Stomach (tissue), 9 donors: ENCODE measurements around the gene EIF4E1B. TPM values are rescaled to one million over a fixed set of nuclear protein-coding genes. Genes with fewer than 3 reads are reported as not detected.

ENCODE experiments used
- DNase-seq, 2 donors: peaks; one replicate each; pipeline versions ENCODE4 v3.0.0 to v3.0.0-alpha.2; 2013 to 2019
- H3K27ac ChIP-seq, 5 donors: fragments of 200-600 bp in 4 of 5; sonication (generic) in 4 of 5; one replicate each; pipeline ENCODE4 v1.5.1; 2013 to 2019; ENCODE audit warnings: mild to moderate bottlenecking in 1 of 5, moderate library complexity in 1 of 5
- H3K27me3 ChIP-seq, 3 donors: fragments of 200-600 bp; sonication (generic); one replicate each; pipeline ENCODE4 v1.5.1; 2017 to 2019; ENCODE audit warnings: mixed run types in 1 of 3
- H3K36me3 ChIP-seq, 4 donors: fragments of 200-600 bp; sonication (generic); 1 replicate in 3 of 4; 2 replicates in 1 of 4; pipeline ENCODE4 v1.5.1; 2016 to 2019
- H3K4me1 ChIP-seq, 4 donors: fragments of 200-600 bp; sonication (generic); one replicate each; pipeline ENCODE4 v1.5.1; 2016 to 2019
- H3K4me3 ChIP-seq, 4 donors: fragments of 200-600 bp; sonication (generic) in 3 of 4; one replicate each; pipeline ENCODE4 v1.5.1; 2016 to 2019; ENCODE audit warnings: mild to moderate bottlenecking in 1 of 4
- H3K9me3 ChIP-seq, 4 donors: fragments of 200-600 bp; sonication (generic); one replicate each; pipeline ENCODE4 v1.5.1; 2016 to 2019
- CTCF ChIP-seq, 7 experiments: fragments of 450-650 bp in 4 of 7; fragments of 200-600 bp in 3 of 7; sonication (generic) in 3 of 7; IDR thresholded peaks; one replicate each; pipeline ENCODE4 v1.5.1; 2016 to 2019; ENCODE audit warnings: antibody characterized with exemption in 7 of 7, control low read depth in 2 of 7, mild to moderate bottlenecking in 1 of 7
- EP300 ChIP-seq: sonication (generic); formaldehyde crosslinking; IDR thresholded peaks from one replicate; pipeline ENCODE4 v1.6.1; 2017; ENCODE audit warnings: antibody characterized with exemption
- POLR2A ChIP-seq, 4 donors: fragments of 450-650 bp; IDR thresholded peaks; one replicate each; pipeline ENCODE4 v1.6.1; 2016; ENCODE audit warnings: antibody characterized with exemption in 4 of 4, control low read depth in 2 of 4, mild to moderate bottlenecking in 1 of 4, moderate library complexity in 1 of 4
- POLR2AphosphoS5 ChIP-seq, 3 donors: sonication (generic); formaldehyde crosslinking; IDR thresholded peaks; one replicate each; pipeline ENCODE4 v1.6.1; 2016; ENCODE audit warnings: antibody characterized with exemption in 3 of 3
- WGBS, 5 donors: extraction: QIAGEN DNeasy Blood & Tissue Kit in 3 of 5; methylation state at CpG; one replicate each; pipeline versions ENCODE4 v1.1.5 to v1.1.7; 2013 to 2018; 5-methylcytosine and 5-hydroxymethylcytosine counted together
- intact Hi-C: fragments of 100-400 bp; cut with DNase I; formaldehyde crosslinking; loops from one replicate; pipeline ENCODE4 v1.15.1; 2023; ENCODE audit warnings: low total_unique reads
- polyA plus RNA-seq, 3 donors: library from polyadenylated mRNA; stranded (reverse); fragments of 200-250 nt; gene quantifications; one replicate each; pipeline ENCODE4 v1.2.3, GENCODE V29; 2013
- total RNA-seq, 5 donors: library from RNA; depleted of rRNA; stranded (reverse); fragments of >200 nt; gene quantifications; one replicate each; pipeline versions ENCODE4 v1.1.0 to v1.2.3, GENCODE V29; 2014 to 2016
- donor health status: healthy with polysubstance abuse.
- donor health status: Bipolar disorder and iron deficiency.
- donor health status: healthy.

The EIF4E1B gene
- total and polyA plus RNA-seq, 8 donors = not detected

DNA sequence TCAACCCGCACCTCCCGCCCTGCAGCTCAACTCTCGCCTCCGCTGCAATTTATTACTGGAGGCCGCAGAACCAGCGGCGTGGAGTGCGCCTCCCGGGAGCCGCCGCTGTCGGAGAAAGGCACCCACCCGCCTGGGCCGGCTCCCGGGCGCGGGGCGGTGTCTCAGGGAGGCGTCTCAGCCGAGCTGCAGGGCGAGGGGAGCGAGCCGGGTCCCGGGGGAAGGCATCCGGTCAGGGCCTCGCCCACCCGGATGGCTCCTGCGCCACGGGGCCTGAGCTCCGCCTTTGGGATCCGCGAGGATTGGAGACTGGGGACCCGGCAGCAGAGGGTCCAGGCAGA, 49.7 kb downstream of the EIF4E1B start:
- TF ChIP-seq CTCF (IDR thresholded peaks at IDR 0.05) (no peak), POLR2A (IDR thresholded peaks at IDR 0.05) (no peak), POLR2AphosphoS5 (IDR thresholded peaks at IDR 0.05) (no peak), EP300 (no peak)
- intact Hi-C loops = no loop called here
- H3K4me1 ChIP-seq = peaks cover 0 to 8% (median 3%) of the 10 kb centered on the region in 4 donors
- no peak for DNase-seq
- no peak overlapping the region for H3K4me3 ChIP-seq
- H3K36me3 ChIP-seq = no peaks in the 10 kb centered on the region
- H3K27me3 ChIP-seq = peaks cover 10 to 74% (median 34%) of the 10 kb centered on the region in 3 donors
- H3K27ac ChIP-seq = no peak overlapping the region
- 5 to 8% (median 5%) methylated on average over 7 to 33 of the region's 33 CpGs for WGBS, 5 donors
- peaks cover 0 to 13% (median 10%) of the 10 kb centered on the region in 4 donors for H3K9me3 ChIP-seq

DNA sequence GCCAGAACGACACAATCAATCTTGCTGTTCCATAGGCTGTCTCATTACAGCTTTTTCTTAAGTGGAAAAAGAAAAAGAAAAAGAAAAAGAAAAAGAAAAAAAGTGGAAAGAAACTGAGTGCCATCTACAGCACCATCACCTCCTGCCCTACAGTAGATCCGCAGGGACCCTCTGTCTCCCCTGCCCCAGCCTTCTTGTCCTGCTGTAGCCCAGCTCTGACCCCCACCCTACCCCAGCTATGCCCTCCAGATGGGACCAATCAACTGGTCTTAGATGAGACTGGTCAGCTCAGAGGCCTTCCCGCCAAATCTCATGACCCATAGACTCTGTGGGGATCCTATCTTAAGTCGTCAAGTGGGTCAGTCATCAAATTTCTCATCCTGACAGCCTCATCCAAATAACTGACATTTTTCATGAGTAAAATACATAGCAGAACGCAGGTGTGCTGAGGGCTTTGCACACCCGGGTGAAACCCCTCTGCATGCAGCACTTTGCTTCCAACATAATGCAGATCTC, 51.6 kb downstream of the EIF4E1B start:
- DNase-seq = no peak
- Histone ChIP-seq H3K27me3 (peaks cover 10 to 74% (median 34%) of the 10 kb centered on the region in 3 donors), H3K9me3 (peaks cover 0 to 20% (median 11%) of the 10 kb centered on the region in 4 donors), H3K4me1 (peaks cover 0 to 8% (median 3%) of the 10 kb centered on the region in 4 donors), H3K4me3 (no peak overlapping the region), H3K36me3 (no peaks in the 10 kb centered on the region), H3K27ac (no peak overlapping the region)
- intact Hi-C loops = no loop called here
- WGBS, 5 donors = 49 to 69% (median 65%) methylated on average over 6 of the region's 6 CpGs
- TF ChIP-seq EP300 (no peak), POLR2A (IDR thresholded peaks at IDR 0.05) (no peak), CTCF (IDR thresholded peaks at IDR 0.05) (no peak), POLR2AphosphoS5 (IDR thresholded peaks at IDR 0.05) (no peak)

- Histone ChIP-seq H3K36me3 (no peaks in the 10 kb centered on the region), H3K9me3 (peaks cover 0 to 33% (median 20%) of the 10 kb centered on the region in 4 donors), H3K4me3 (no peak overlapping the region), H3K27ac (no peak overlapping the region), H3K4me1 (peaks cover 0 to 4% (median 1%) of the 10 kb centered on the region in 4 donors), H3K27me3 (peaks cover 7 to 77% (median 26%) of the 10 kb centered on the region in 3 donors)
- no peak for TF ChIP-seq POLR2A (IDR thresholded peaks at IDR 0.05)
- TF ChIP-seq EP300 = no peak
- TF ChIP-seq CTCF (IDR thresholded peaks at IDR 0.05) = no peak
- no peak for TF ChIP-seq POLR2AphosphoS5 (IDR thresholded peaks at IDR 0.05)
- DNase-seq = no peak
- intact Hi-C loops = no loop called here
Observed at GRCh38 chr5:176685010-176685409, 54.5 kb downstream of the EIF4E1B start.

GRCh38 chr5:176687247-176687646, 56.8 kb downstream of the EIF4E1B start:
- Histone ChIP-seq H3K9me3 (peaks cover 0 to 33% (median 20%) of the 10 kb centered on the region in 4 donors), H3K27ac (no peak overlapping the region), H3K4me3 (no peak overlapping the region), H3K4me1 (no peaks in the 10 kb centered on the region), H3K27me3 (peaks cover 0 to 77% (median 8%) of the 10 kb centered on the region in 3 donors), H3K36me3 (no peaks in the 10 kb centered on the region)
- DNase-seq = no peak
- intact Hi-C loops = no loop called here
- 83 to 92% (median 86%) methylated on average over 7 to 10 of the region's 10 CpGs for WGBS, 5 donors
- TF ChIP-seq POLR2AphosphoS5 (IDR thresholded peaks at IDR 0.05) = no peak
- no peak for TF ChIP-seq EP300
- no peak for TF ChIP-seq POLR2A (IDR thresholded peaks at IDR 0.05)
- no peak for TF ChIP-seq CTCF (IDR thresholded peaks at IDR 0.05)
